Stimulated activated CD4-positive, alpha-beta T cell treated with anti-CD3 and anti-CD28 coated beads, Interleukin-2, amount 100 ng/mL, for 48 hours (primary cell): ENCODE measurements around the gene DBN1.

Experiments used
- DNase-seq, 2 donors: peaks; one replicate each; pipeline ENCODE4 v3.0.0-alpha.2; 2020

Gene DBN1

GRCh38 chr5:177504086-177505056 lies 30.9 kb upstream of the DBN1 start:
- DNase-seq, result no peak

- DNase-seq, result no peak
These were observed 30.1 kb upstream of the DBN1 start for GRCh38 chr5:177503351-177504085.

GRCh38 chr5:177502886-177503285 lies 29.5 kb upstream of the DBN1 start:
- no peak for DNase-seq

- no peak for DNase-seq
These were observed 28.6 kb upstream of the DBN1 start for GRCh38 chr5:177501874-177502678.

- DNase-seq, result peak; percentile 90 to 91
These were observed 27.5 kb upstream of the DBN1 start for GRCh38 chr5:177500685-177501522.

GRCh38 chr5:177499842-177500241 lies 26.4 kb upstream of the DBN1 start:
- no peak for DNase-seq

GRCh38 chr5:177498013-177498787 lies 24.8 kb upstream of the DBN1 start:
- no peak for DNase-seq

- DNase-seq, result peak; percentile 96 to 99
These were observed 24.0 kb upstream of the DBN1 start, which contains the start of gene PDLIM7 for GRCh38 chr5:177497292-177498012. PDLIM7 (minus strand) TSS chr5:177497604; CDS start chr5:177496512, 1,092 bp downstream.

GRCh38 chr5:177496727-177497291 lies 23.4 kb upstream of the DBN1 start:
- no peak for DNase-seq

- DNase-seq, result no peak
These were observed 22.8 kb upstream of the DBN1 start for GRCh38 chr5:177496070-177496726.

GRCh38 chr5:177495243-177496060 lies 22.0 kb upstream of the DBN1 start:
- DNase-seq, result no peak

GRCh38 chr5:177494346-177495195 lies 21.1 kb upstream of the DBN1 start:
- DNase-seq, result no peak

GRCh38 chr5:177493795-177494345 lies 20.4 kb upstream of the DBN1 start:
- no peak for DNase-seq

GRCh38 chr5:177492841-177493240 lies 19.4 kb upstream of the DBN1 start:
- no peak for DNase-seq

- no peak for DNase-seq
These were observed 18.7 kb upstream of the DBN1 start for GRCh38 chr5:177491983-177492746.

- peak; percentile 28 to 56 for DNase-seq
These were observed 18.1 kb upstream of the DBN1 start for GRCh38 chr5:177491429-177491945.
